ENCODE results near the gene MX1. TPM values are rescaled to one million over a fixed set of nuclear protein-coding genes. Genes with fewer than 3 reads are reported as not detected.

The MX1 gene
- total RNA-seq, 1 donor from 2014 or later = 82.5 TPM

DNA sequence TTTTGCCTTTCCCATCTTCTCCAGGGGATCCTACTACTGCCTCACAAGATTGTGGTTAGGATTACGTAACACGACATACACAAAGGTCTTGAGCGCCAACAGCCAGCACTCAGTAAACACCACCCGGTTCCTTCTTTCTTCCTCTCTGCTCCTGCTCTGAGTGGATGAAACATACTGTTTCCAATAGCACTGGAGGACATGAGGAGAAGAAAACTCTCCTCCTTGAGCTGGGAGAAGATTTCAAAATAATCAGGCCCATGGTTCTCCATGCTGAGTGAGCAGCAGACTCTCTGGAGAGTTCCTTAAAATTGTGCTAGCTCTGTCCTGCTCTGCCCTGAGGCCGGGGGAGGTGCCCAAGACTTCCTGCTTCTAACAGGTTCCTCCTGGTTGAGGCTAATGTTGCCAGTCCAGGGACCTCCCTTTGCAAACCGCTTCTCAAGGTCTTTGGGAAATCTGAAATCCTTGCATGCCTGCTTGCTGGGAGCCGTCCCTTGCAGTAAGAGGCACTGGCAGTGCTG lies 29.4 kb upstream of the MX1 start:
- intact Hi-C loops (cut with DNase I) = no loop called here
- no peaks in the 10 kb centered on the region for H3K9me3 ChIP-seq
- no peaks in the 10 kb centered on the region for H3K36me3 ChIP-seq
- no peaks in the 10 kb centered on the region for H3K4me1 ChIP-seq
- H3K27ac ChIP-seq = no peak overlapping the region
- H3K4me3 ChIP-seq = no peak overlapping the region
- H3K27me3 ChIP-seq = no peaks in the 10 kb centered on the region
- DNase-seq (ENCODE audit: low spot score in 2 of 2) = no peak
- TF ChIP-seq, protein P1, sequence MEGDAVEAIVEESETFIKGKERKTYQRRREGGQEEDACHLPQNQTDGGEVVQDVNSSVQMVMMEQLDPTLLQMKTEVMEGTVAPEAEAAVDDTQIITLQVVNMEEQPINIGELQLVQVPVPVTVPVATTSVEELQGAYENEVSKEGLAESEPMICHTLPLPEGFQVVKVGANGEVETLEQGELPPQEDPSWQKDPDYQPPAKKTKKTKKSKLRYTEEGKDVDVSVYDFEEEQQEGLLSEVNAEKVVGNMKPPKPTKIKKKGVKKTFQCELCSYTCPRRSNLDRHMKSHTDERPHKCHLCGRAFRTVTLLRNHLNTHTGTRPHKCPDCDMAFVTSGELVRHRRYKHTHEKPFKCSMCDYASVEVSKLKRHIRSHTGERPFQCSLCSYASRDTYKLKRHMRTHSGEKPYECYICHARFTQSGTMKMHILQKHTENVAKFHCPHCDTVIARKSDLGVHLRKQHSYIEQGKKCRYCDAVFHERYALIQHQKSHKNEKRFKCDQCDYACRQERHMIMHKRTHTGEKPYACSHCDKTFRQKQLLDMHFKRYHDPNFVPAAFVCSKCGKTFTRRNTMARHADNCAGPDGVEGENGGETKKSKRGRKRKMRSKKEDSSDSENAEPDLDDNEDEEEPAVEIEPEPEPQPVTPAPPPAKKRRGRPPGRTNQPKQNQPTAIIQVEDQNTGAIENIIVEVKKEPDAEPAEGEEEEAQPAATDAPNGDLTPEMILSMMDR (IDR thresholded peaks at IDR 0.05) = no peak

DNA sequence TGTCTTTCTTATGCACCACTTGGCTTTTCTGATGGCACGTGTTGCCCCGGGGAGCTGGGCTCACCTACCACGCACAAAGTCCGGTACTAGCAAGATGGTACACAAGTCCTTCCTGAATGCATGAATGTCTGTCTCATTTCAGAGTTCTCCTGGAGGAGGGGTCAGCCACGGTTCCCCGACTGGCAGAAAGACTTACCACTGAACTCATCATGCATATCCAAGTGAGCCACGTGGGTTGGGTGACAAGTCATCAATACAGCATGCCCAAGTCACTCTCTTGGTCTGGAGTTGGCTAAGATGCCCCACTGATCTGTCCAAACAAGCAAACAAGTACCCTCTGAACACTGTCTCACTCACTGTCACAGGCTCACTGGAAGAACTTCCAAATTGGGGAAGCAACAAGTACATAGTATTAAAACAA lies 28.6 kb upstream of the MX1 start:
- H3K27ac ChIP-seq = no peak overlapping the region
- DNase-seq (ENCODE audit: low spot score in 2 of 2) = no peak
- TF ChIP-seq, protein P1 (IDR thresholded peaks at IDR 0.05) = no peak
- no peaks in the 10 kb centered on the region for H3K36me3 ChIP-seq
- H3K27me3 ChIP-seq = no peaks in the 10 kb centered on the region
- no peak overlapping the region for H3K4me3 ChIP-seq
- no peaks in the 10 kb centered on the region for H3K9me3 ChIP-seq
- intact Hi-C loops (cut with DNase I) = no loop called here
- no peaks in the 10 kb centered on the region for H3K4me1 ChIP-seq

DNA sequence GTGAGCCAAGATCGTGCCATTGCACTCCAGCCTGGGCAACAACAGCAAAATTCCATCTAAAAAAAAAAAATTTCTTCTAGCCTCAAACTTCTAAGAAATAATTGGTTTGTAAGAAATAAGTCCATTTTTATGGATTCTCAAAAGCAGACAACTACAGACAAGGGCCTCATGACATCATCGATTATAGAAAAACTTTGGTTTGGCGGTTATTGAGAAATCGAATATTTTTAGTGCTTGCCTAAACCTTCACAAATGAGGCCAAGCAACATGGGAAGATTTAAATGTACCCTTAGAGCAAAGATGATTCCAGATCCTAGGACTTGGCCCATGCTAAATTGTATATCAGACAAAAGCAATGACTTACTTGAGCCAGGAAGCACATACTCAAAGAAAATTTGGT lies 27.8 kb upstream of the MX1 start:
- no peaks in the 10 kb centered on the region for H3K9me3 ChIP-seq
- TF ChIP-seq, protein P1 (IDR thresholded peaks at IDR 0.05) = no peak
- H3K4me3 ChIP-seq = no peak overlapping the region
- no peaks in the 10 kb centered on the region for H3K4me1 ChIP-seq
- DNase-seq (ENCODE audit: low spot score in 2 of 2) = no peak
- intact Hi-C loops (cut with DNase I) = no loop called here
- H3K27ac ChIP-seq = no peak overlapping the region
- H3K36me3 ChIP-seq = no peaks in the 10 kb centered on the region
- H3K27me3 ChIP-seq = no peaks in the 10 kb centered on the region

DNA sequence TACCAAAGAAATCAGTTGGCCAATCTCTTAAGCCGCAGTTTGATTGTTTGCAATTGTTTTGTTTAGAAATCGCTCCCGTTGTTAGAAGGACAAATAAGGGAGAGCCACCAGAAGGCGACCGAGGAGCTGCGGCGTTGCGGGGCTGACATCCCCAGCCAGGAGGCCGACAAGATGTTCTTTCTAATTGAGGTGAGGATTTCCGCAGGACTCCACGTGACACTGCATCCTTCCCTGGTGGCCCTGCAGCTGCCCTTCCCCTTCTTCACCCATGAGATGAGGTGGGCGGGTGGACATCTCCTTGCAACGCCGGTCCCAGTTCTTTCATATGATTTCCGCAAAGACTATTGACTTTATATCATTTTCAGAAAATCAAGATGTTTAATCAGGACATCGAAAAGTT lies 27.2 kb upstream of the MX1 start:
- TF ChIP-seq, protein P1 (IDR thresholded peaks at IDR 0.05) = no peak
- peaks cover 0 to under 1% of the 10 kb centered on the region in 2 donors for H3K36me3 ChIP-seq
- intact Hi-C loops (cut with DNase I) = no loop called here
- no peak overlapping the region for H3K4me3 ChIP-seq
- no peaks in the 10 kb centered on the region for H3K27me3 ChIP-seq
- no peaks in the 10 kb centered on the region for H3K9me3 ChIP-seq
- DNase-seq (ENCODE audit: low spot score in 2 of 2) = no peak
- H3K4me1 ChIP-seq = no peaks in the 10 kb centered on the region
- H3K27ac ChIP-seq = no peak overlapping the region

DNA sequence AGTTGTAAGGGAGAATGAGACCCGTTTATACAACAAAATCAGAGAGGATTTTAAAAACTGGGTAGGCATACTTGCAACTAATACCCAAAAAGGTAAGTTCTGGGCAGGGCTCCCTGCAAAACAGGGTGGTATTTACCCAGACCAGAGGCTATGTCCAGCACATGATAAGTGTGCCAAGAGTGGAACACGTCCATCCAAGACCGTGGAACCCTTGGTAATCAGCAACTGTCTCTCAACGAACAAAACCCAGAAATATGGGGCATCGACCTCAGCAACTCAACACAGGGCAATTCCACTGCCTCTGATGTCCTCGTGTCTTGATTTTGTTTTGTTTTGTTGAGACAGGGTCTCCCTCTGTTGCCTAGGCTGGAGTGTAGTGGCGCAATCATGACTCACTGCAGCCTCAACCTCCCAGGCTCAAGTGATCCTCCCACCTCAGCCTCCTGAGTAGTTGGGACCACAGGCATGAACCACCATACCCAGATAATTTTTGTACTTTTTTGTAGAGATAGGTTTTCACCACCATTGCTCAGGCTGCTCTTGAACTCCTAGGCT lies 26.7 kb upstream of the MX1 start:
- intact Hi-C loops (cut with DNase I) = no loop called here
- H3K4me3 ChIP-seq = no peak overlapping the region
- peaks cover 0 to 2% of the 10 kb centered on the region in 2 donors for H3K36me3 ChIP-seq
- TF ChIP-seq, protein P1 (IDR thresholded peaks at IDR 0.05) = no peak
- H3K27ac ChIP-seq = no peak overlapping the region
- no peaks in the 10 kb centered on the region for H3K27me3 ChIP-seq
- no peaks in the 10 kb centered on the region for H3K9me3 ChIP-seq
- DNase-seq (ENCODE audit: low spot score in 2 of 2) = no peak
- H3K4me1 ChIP-seq = no peaks in the 10 kb centered on the region

DNA sequence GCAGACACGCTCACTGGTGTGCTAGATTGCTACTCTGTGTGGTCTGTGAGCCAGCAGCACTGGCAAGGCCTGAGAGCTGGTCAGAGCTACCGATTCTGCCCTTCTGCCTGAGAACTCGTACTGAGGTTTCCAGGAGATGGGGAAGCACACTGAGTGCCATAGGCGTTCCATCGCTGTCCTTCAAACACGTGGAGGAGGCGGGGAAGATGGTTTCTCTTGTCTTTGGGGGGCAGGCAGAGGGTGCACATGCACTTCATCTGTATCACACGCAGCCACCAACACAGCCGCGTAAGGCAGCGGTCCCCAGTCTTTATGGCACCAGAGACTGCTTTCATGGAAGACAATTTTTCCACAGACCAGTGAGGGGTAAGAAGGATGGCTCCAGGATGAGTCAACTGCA lies 23.8 kb upstream of the MX1 start:
- H3K27ac ChIP-seq = no peak overlapping the region
- no peaks in the 10 kb centered on the region for H3K27me3 ChIP-seq
- H3K9me3 ChIP-seq = no peaks in the 10 kb centered on the region
- TF ChIP-seq, protein P1 (IDR thresholded peaks at IDR 0.05) = no peak
- H3K4me1 ChIP-seq = no peaks in the 10 kb centered on the region
- H3K4me3 ChIP-seq = no peak overlapping the region
- no peak for DNase-seq (ENCODE audit: low spot score in 2 of 2)
- intact Hi-C loops (cut with DNase I) = no loop called here
- peaks cover 0 to 2% of the 10 kb centered on the region in 2 donors for H3K36me3 ChIP-seq

Measured in ascending aorta (tissue), 2 donors.